SK-N-SH treated with all-trans-retinoic acid at 6 μM for 48 hours (cell line): ENCODE results near the gene TMEM170A.

Experiments
- ATAC-seq: fragments of 200-7000 bp; cut with Tn5 transposase; 3 replicates; pipeline ENCODE4 v1.9.1; 2020; ENCODE audit warnings: mild to moderate bottlenecking, moderate library complexity
- ARNTL ChIP-seq: fragments of 450-650 bp; formaldehyde crosslinking; IDR thresholded peaks from 2 replicates; pipeline ENCODE4 v1.5.0; 2020; ENCODE audit warnings: low read depth, mild to moderate bottlenecking, moderate library complexity, borderline replicate concordance
- BACH2 ChIP-seq: fragments of 250-450 bp; sonication (Bioruptor Pico); IDR thresholded peaks from 2 replicates; pipeline ENCODE4 v1.9.0; 2021; ENCODE audit warnings: mild to moderate bottlenecking, borderline replicate concordance
- CSDC2 ChIP-seq: fragments of 250-450 bp; sonication (Bioruptor Pico); IDR thresholded peaks from 2 replicates; pipeline ENCODE4 v1.5.0; 2020; ENCODE audit warnings: mild to moderate bottlenecking, moderate library complexity
- CSRNP3 ChIP-seq: fragments of 250-450 bp; sonication (Bioruptor Pico); IDR thresholded peaks from 2 replicates; pipeline ENCODE4 v1.5.1; 2021; ENCODE audit warnings: mild to moderate bottlenecking, moderate library complexity
- ISL1 ChIP-seq: fragments of 250-450 bp; sonication (Bioruptor Pico); IDR thresholded peaks from 2 replicates; pipeline ENCODE4 v2.1.2; 2022; ENCODE audit warnings: mild to moderate bottlenecking, moderate library complexity
- OSR1 ChIP-seq: fragments of 250-450 bp; sonication (Bioruptor Pico); IDR thresholded peaks from 2 replicates; pipeline ENCODE4 v1.8.0; 2022; ENCODE audit warnings: moderate library complexity, mild to moderate bottlenecking, inconsistent platforms
- POU6F1 ChIP-seq: fragments of 250-450 bp; sonication (Bioruptor Pico); IDR thresholded peaks from 2 replicates; pipeline ENCODE4 v1.8.0; 2021; ENCODE audit warnings: low read depth, mild to moderate bottlenecking, moderate library complexity, borderline replicate concordance
- RARB ChIP-seq: fragments of 250-450 bp; sonication (Bioruptor Pico); IDR thresholded peaks from 2 replicates; pipeline ENCODE4 v1.8.0; 2021; ENCODE audit warnings: mild to moderate bottlenecking, moderate library complexity
- SNAI2 ChIP-seq: fragments of 250-450 bp; sonication (Bioruptor Pico); IDR thresholded peaks from 2 replicates; pipeline ENCODE4 v1.5.0; 2020; ENCODE audit warnings: mild to moderate bottlenecking, moderate library complexity
- TOX ChIP-seq: fragments of 250-450 bp; sonication (Bioruptor Pico); IDR thresholded peaks from 2 replicates; pipeline ENCODE4 v1.8.0; 2021; ENCODE audit warnings: mild to moderate bottlenecking, moderate library complexity, borderline replicate concordance
- TSHZ2 ChIP-seq: fragments of 250-450 bp; sonication (Bioruptor Pico); IDR thresholded peaks from 2 replicates; pipeline ENCODE4 v1.5.0; 2020; ENCODE audit warnings: mild to moderate bottlenecking, moderate library complexity
- ZC3H10 ChIP-seq: fragments of 250-450 bp; sonication (Bioruptor Pico); IDR thresholded peaks from 2 replicates; pipeline ENCODE4 v1.5.1; 2021; ENCODE audit warnings: mild to moderate bottlenecking, moderate library complexity
- ZFP3 ChIP-seq: fragments of 250-450 bp; sonication (Bioruptor Pico); IDR thresholded peaks from 2 replicates; pipeline ENCODE4 v1.5.0; 2020; ENCODE audit warnings: mild to moderate bottlenecking, moderate library complexity
- ZFP30 ChIP-seq: fragments of 450-650 bp; formaldehyde crosslinking; IDR thresholded peaks from 2 replicates; pipeline ENCODE4 v1.5.0; 2022; ENCODE audit warnings: mild to moderate bottlenecking, moderate library complexity
- ZNF70 ChIP-seq: fragments of 450-650 bp; formaldehyde crosslinking; IDR thresholded peaks from 2 replicates; pipeline ENCODE4 v1.5.0; 2020; ENCODE audit warnings: mild to moderate bottlenecking, moderate library complexity
- ZNF8 ChIP-seq: fragments of 450-650 bp; formaldehyde crosslinking; IDR thresholded peaks from 2 replicates; pipeline ENCODE4 v1.5.0; 2020; ENCODE audit warnings: mild to moderate bottlenecking, moderate library complexity
- TF ChIP-seq, protein P1 (sequence below): fragments of 250-450 bp; sonication (Bioruptor Pico); IDR thresholded peaks from 2 replicates; pipeline ENCODE4 v1.8.0; 2020; ENCODE audit warnings: mild to moderate bottlenecking, moderate library complexity, borderline replicate concordance
- TF ChIP-seq, protein P2 (sequence below): fragments of 250-450 bp; sonication (Bioruptor Pico); IDR thresholded peaks from 2 replicates; pipeline ENCODE4 v1.5.1; 2020; ENCODE audit warnings: low read depth, mild to moderate bottlenecking, moderate library complexity

TMEM170A gene

GRCh38 chr16:75475420-75475847, 10.9 kb upstream of the TMEM170A start:
- ATAC-seq = no peak
- TF ChIP-seq SNAI2 (CRISPR knock-in tag) = no peak
- no peak for TF ChIP-seq ZNF8 (CRISPR knock-in tag)
- TF ChIP-seq, protein P1, sequence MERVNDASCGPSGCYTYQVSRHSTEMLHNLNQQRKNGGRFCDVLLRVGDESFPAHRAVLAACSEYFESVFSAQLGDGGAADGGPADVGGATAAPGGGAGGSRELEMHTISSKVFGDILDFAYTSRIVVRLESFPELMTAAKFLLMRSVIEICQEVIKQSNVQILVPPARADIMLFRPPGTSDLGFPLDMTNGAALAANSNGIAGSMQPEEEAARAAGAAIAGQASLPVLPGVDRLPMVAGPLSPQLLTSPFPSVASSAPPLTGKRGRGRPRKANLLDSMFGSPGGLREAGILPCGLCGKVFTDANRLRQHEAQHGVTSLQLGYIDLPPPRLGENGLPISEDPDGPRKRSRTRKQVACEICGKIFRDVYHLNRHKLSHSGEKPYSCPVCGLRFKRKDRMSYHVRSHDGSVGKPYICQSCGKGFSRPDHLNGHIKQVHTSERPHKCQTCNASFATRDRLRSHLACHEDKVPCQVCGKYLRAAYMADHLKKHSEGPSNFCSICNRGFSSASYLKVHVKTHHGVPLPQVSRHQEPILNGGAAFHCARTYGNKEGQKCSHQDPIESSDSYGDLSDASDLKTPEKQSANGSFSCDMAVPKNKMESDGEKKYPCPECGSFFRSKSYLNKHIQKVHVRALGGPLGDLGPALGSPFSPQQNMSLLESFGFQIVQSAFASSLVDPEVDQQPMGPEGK (CRISPR knock-in tag) = no peak
- no peak for TF ChIP-seq ZNF70 (CRISPR knock-in tag)

GRCh38 chr16:75472908-75473877, 8.7 kb upstream of the TMEM170A start:
- TF ChIP-seq, protein P1 (CRISPR knock-in tag) = no peak
- TF ChIP-seq ZFP30 (CRISPR knock-in tag) = no peak
- no peak for TF ChIP-seq ISL1 (CRISPR knock-in tag)
- no peak for TF ChIP-seq BACH2
- TF ChIP-seq, protein P2, sequence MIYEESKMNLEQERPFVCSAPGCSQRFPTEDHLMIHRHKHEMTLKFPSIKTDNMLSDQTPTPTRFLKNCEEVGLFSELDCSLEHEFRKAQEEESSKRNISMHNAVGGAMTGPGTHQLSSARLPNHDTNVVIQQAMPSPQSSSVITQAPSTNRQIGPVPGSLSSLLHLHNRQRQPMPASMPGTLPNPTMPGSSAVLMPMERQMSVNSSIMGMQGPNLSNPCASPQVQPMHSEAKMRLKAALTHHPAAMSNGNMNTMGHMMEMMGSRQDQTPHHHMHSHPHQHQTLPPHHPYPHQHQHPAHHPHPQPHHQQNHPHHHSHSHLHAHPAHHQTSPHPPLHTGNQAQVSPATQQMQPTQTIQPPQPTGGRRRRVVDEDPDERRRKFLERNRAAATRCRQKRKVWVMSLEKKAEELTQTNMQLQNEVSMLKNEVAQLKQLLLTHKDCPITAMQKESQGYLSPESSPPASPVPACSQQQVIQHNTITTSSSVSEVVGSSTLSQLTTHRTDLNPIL = no peak
- TF ChIP-seq ZC3H10 (CRISPR knock-in tag) = no peak
- no peak for TF ChIP-seq CSDC2
- TF ChIP-seq TSHZ2 (CRISPR knock-in tag) = no peak
- no peak for TF ChIP-seq ZFP3
- TF ChIP-seq OSR1 (CRISPR knock-in tag) = no peak
- TF ChIP-seq CSRNP3 (CRISPR knock-in tag) = no peak
- no peak for TF ChIP-seq ARNTL
- TF ChIP-seq SNAI2 (CRISPR knock-in tag) = no peak
- no peak for TF ChIP-seq RARB (CRISPR knock-in tag)
- no peak for TF ChIP-seq TOX
- TF ChIP-seq ZNF8 (CRISPR knock-in tag) = no peak
- no peak for TF ChIP-seq POU6F1 (CRISPR knock-in tag)
- no peak for TF ChIP-seq ZNF70 (CRISPR knock-in tag)
- no peak for ATAC-seq
